ENCODE measurements around the gene SH2D1B. TPM values are rescaled to one million over a fixed set of nuclear protein-coding genes. Genes with fewer than 3 reads are reported as not detected.
"Not testable (repeated sequence)": the region's sequence is repeated elsewhere in the genome, so short reads cannot be mapped to it uniquely, and the experiment has no call there.

The SH2D1B gene
- total RNA-seq, 1 donor, result not detected

GRCh38 chr1:162422662-162423375 is 10.9 kb upstream of the SH2D1B start:
- H3K36me3 ChIP-seq (ENCODE audit: insufficient read depth, low read length), result no peaks in the 10 kb centered on the region
- no peaks in the 10 kb centered on the region for H3K9me3 ChIP-seq (ENCODE audit: low read depth, low read length)
- DNase-seq (ENCODE audit: insufficient read length, low spot score, missing footprints), result no peak
- no peaks in the 10 kb centered on the region for H3K27me3 ChIP-seq (ENCODE audit: insufficient read depth, low read length)
- no peak overlapping the region for H3K4me3 ChIP-seq (ENCODE audit: insufficient read depth, low read length)
- no peak for TF ChIP-seq CTCF (IDR thresholded peaks at IDR 0.05; ENCODE audit: extremely low read depth, low read depth, low read length)
- no peaks in the 10 kb centered on the region for H3K79me2 ChIP-seq (ENCODE audit: insufficient read depth, low read length)
- no peaks in the 10 kb centered on the region for H3K4me1 ChIP-seq (ENCODE audit: insufficient read depth, low read length)
- no peak overlapping the region for H2AFZ ChIP-seq (ENCODE audit: low read length)
- no peak overlapping the region for H3K4me2 ChIP-seq (ENCODE audit: insufficient read depth, low read length)
- H3K27ac ChIP-seq (ENCODE audit: low read depth, low read length), result no peak overlapping the region
- no peaks in the 10 kb centered on the region for H4K20me1 ChIP-seq (ENCODE audit: insufficient read depth, low read length)

GRCh38 chr1:162421258-162422164 is 9.6 kb upstream of the SH2D1B start:
- no peaks in the 10 kb centered on the region for H3K4me1 ChIP-seq (ENCODE audit: insufficient read depth, low read length)
- H3K4me2 ChIP-seq (ENCODE audit: insufficient read depth, low read length), result no peak overlapping the region
- no peaks in the 10 kb centered on the region for H3K9me3 ChIP-seq (ENCODE audit: low read depth, low read length)
- H3K4me3 ChIP-seq (ENCODE audit: insufficient read depth, low read length), result no peak overlapping the region
- H2AFZ ChIP-seq (ENCODE audit: low read length), result no peak overlapping the region
- no peaks in the 10 kb centered on the region for H4K20me1 ChIP-seq (ENCODE audit: insufficient read depth, low read length)
- H3K27me3 ChIP-seq (ENCODE audit: insufficient read depth, low read length), result no peaks in the 10 kb centered on the region
- no peaks in the 10 kb centered on the region for H3K36me3 ChIP-seq (ENCODE audit: insufficient read depth, low read length)
- H3K27ac ChIP-seq (ENCODE audit: low read depth, low read length), result no peak overlapping the region
- no peak for DNase-seq (ENCODE audit: insufficient read length, low spot score, missing footprints)
- H3K79me2 ChIP-seq (ENCODE audit: insufficient read depth, low read length), result no peaks in the 10 kb centered on the region
- TF ChIP-seq CTCF (IDR thresholded peaks at IDR 0.05; ENCODE audit: extremely low read depth, low read depth, low read length), result no peak

- H3K27ac ChIP-seq (ENCODE audit: low read depth, low read length), result no peak overlapping the region
- H3K4me1 ChIP-seq (ENCODE audit: insufficient read depth, low read length), result no peaks in the 10 kb centered on the region
- no peak for TF ChIP-seq CTCF (IDR thresholded peaks at IDR 0.05; ENCODE audit: extremely low read depth, low read depth, low read length)
- H3K4me2 ChIP-seq (ENCODE audit: insufficient read depth, low read length), result no peak overlapping the region
- DNase-seq (ENCODE audit: insufficient read length, low spot score, missing footprints), result no peak
- no peak overlapping the region for H3K4me3 ChIP-seq (ENCODE audit: insufficient read depth, low read length)
- H3K36me3 ChIP-seq (ENCODE audit: insufficient read depth, low read length), result no peaks in the 10 kb centered on the region
- no peaks in the 10 kb centered on the region for H3K9me3 ChIP-seq (ENCODE audit: low read depth, low read length)
- H4K20me1 ChIP-seq (ENCODE audit: insufficient read depth, low read length), result no peaks in the 10 kb centered on the region
- no peaks in the 10 kb centered on the region for H3K27me3 ChIP-seq (ENCODE audit: insufficient read depth, low read length)
- no peak overlapping the region for H2AFZ ChIP-seq (ENCODE audit: low read length)
- H3K79me2 ChIP-seq (ENCODE audit: insufficient read depth, low read length), result no peaks in the 10 kb centered on the region
These were observed 8.2 kb upstream of the SH2D1B start for GRCh38 chr1:162420120-162420519.

- not testable (repeated sequence) for H3K4me1 ChIP-seq (ENCODE audit: insufficient read depth, low read length); H3K4me2 ChIP-seq (ENCODE audit: insufficient read depth, low read length); H3K4me3 ChIP-seq (ENCODE audit: insufficient read depth, low read length); H4K20me1 ChIP-seq (ENCODE audit: insufficient read depth, low read length); H3K27me3 ChIP-seq (ENCODE audit: insufficient read depth, low read length); H3K27ac ChIP-seq (ENCODE audit: low read depth, low read length); DNase-seq (ENCODE audit: insufficient read length, low spot score, missing footprints); H3K9me3 ChIP-seq (ENCODE audit: low read depth, low read length); H3K79me2 ChIP-seq (ENCODE audit: insufficient read depth, low read length); H2AFZ ChIP-seq (ENCODE audit: low read length); H3K36me3 ChIP-seq (ENCODE audit: insufficient read depth, low read length)
These were observed 7.6 kb upstream of the SH2D1B start for GRCh38 chr1:162419450-162419931.

- H3K9me3 ChIP-seq (ENCODE audit: low read depth, low read length); H4K20me1 ChIP-seq (ENCODE audit: insufficient read depth, low read length); H3K27me3 ChIP-seq (ENCODE audit: insufficient read depth, low read length); H3K4me2 ChIP-seq (ENCODE audit: insufficient read depth, low read length); H3K79me2 ChIP-seq (ENCODE audit: insufficient read depth, low read length); H3K27ac ChIP-seq (ENCODE audit: low read depth, low read length); H3K4me3 ChIP-seq (ENCODE audit: insufficient read depth, low read length); H3K4me1 ChIP-seq (ENCODE audit: insufficient read depth, low read length); H3K36me3 ChIP-seq (ENCODE audit: insufficient read depth, low read length); DNase-seq (ENCODE audit: insufficient read length, low spot score, missing footprints); H2AFZ ChIP-seq (ENCODE audit: low read length): not testable (repeated sequence)
These were observed 6.6 kb upstream of the SH2D1B start for GRCh38 chr1:162418584-162418983.
